ENCODE data around the gene CSE1L.

Gene CSE1L

DNA sequence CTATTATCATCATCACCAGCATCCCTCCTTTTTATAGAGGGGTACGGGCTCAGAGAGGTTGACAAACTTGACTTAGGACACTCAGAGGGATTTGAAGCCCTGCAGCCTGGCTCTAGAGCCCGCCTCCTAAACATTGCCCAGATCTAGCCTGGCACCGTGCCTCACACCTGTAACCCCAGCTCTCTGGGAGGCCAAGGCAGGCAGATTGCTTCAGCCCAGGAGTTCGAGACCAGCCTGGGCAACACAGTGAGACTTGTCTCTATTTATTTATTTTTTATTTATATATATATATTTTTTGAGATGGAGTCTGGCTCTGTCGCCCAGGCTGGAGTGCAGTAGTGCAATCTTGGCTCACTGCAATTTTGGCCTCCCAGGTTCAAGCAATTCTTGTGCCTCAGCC, 6.3 kb upstream of the CSE1L start:
- DNase-seq (ENCODE audit: low spot score) = no peak
- TF ChIP-seq, protein P1, sequence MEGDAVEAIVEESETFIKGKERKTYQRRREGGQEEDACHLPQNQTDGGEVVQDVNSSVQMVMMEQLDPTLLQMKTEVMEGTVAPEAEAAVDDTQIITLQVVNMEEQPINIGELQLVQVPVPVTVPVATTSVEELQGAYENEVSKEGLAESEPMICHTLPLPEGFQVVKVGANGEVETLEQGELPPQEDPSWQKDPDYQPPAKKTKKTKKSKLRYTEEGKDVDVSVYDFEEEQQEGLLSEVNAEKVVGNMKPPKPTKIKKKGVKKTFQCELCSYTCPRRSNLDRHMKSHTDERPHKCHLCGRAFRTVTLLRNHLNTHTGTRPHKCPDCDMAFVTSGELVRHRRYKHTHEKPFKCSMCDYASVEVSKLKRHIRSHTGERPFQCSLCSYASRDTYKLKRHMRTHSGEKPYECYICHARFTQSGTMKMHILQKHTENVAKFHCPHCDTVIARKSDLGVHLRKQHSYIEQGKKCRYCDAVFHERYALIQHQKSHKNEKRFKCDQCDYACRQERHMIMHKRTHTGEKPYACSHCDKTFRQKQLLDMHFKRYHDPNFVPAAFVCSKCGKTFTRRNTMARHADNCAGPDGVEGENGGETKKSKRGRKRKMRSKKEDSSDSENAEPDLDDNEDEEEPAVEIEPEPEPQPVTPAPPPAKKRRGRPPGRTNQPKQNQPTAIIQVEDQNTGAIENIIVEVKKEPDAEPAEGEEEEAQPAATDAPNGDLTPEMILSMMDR (IDR thresholded peaks at IDR 0.05; ENCODE audit: extremely low read depth, missing control alignments) = no peak

DNA sequence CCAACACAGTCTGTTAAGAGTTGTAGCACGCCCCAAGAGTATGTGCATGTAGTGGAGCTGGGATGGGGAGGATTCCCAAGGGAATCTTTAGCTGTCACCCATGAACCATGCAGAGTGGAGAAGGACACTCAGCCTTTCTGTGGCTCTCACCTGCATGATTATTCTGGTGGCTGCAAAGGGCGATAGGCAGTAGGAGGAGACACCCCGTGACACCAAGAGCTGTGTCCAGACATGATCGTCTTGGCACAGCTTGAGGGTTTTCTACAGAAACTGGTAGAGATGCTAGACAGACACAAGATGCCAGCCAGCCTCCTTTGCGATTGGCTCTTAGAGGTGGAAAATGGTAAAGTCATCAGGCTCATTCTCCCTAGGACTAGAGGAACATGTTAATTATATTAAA, 3.1 kb upstream of the CSE1L start:
- TF ChIP-seq, protein P1 (IDR thresholded peaks at IDR 0.05; ENCODE audit: extremely low read depth, missing control alignments) = no peak
- DNase-seq (ENCODE audit: low spot score) = no peak

DNA sequence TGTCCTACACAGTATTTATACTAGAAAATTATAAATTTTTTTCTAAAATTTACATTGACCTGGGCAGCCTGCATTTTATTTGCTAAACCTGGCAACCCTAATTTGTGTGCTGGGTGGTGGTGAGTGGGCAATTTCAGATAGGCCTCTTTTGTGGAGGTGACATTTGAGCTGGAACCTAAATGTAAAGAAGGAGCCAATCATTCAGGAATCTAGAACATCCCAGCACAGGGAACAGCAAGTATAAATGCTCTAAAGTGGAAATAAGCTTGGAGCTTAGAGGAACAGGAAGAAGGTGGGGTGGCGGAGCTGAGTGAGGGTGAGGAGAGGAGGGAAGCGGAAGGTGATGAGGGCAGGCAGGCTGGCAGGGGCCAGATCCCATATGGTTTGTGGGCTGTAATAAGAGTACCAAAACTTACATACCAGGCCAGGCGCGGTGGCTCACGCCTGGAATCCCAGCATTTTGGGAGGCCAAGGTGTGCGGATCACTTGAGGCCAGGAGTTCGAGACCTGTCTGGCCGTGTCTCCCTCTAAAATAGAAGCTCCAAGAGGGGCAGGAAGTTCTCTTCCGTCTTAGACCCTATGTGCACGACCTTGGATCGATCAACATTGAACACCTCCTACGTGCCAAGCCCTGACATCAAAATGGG, 549 bp upstream of the CSE1L start:
- DNase-seq (ENCODE audit: low spot score) = no peak
- TF ChIP-seq, protein P1 (IDR thresholded peaks at IDR 0.05; ENCODE audit: extremely low read depth, missing control alignments) = no peak

DNA sequence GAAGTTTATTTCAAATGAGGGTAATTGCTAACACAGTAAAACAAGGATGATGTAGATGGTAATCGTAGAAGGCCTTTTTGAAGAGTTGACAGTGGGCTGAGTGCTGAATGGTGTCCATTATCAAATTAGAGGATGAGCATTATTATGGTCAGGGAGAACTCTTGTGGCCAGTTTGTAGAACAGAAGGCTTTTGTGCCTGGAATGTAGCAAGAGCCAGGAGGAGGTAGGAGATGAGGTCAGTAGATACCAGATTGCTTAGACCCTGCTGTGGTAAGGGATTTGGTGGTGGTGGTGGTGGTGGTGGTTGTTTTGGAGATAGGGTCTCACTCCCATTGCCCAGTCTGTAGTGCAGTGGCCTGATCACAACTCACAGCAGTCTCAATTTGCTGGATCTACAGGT, 6.2 kb downstream of the CSE1L start:
- no peak for DNase-seq (ENCODE audit: low spot score)
- TF ChIP-seq, protein P1 (IDR thresholded peaks at IDR 0.05; ENCODE audit: extremely low read depth, missing control alignments) = no peak

DNA sequence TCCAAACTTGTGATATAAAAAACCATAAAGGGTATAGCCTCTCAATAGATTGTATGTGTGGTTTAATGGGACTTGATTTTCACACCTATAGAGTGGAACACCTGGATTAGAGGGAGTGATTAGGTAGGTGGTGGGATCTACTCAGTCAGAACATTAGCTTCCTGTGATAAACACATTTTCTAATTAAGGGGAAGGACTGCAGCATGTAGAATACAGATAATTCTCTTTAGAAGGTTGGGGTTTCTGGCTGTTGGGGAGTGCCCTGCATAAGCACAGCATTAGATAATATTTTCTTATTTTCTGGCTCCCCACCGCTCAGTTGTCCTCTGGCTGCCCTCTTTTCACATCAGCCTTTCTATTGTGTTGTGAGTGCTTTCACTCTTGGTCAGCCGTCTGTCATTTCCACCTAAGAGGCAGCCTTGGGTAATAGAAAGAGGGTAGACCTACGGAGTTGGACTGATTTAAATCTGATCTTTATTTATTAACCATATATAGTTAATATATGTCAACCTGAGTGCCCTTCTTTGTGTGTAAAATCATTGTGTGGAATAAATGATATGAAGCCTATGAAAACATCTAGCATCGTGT, 8.0 kb downstream of the CSE1L start:
- TF ChIP-seq, protein P1 (IDR thresholded peaks at IDR 0.05; ENCODE audit: extremely low read depth, missing control alignments) = no peak
- DNase-seq (ENCODE audit: low spot score) = peak; percentile 35

DNA sequence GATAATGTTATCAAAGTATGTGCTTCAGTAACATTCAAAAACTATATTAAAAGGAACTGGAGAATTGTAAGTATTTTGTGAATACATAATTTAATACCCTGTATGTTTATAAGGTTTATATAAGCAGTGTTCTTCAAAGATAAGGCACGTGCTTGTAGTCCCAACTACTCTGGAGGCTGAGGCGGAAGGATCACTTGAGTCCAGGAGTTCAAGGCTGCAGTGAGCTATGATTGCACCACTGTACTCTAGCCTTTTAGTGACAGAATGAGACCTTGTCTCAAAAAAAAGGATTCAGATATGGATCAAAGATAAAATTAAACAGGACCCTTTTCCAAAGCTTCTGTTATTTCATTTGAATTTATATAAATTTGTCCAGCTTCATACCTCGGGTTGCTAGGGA, 17.2 kb downstream of the CSE1L start:
- TF ChIP-seq, protein P1 (IDR thresholded peaks at IDR 0.05; ENCODE audit: extremely low read depth, missing control alignments) = no peak
- no peak for DNase-seq (ENCODE audit: low spot score)

DNA sequence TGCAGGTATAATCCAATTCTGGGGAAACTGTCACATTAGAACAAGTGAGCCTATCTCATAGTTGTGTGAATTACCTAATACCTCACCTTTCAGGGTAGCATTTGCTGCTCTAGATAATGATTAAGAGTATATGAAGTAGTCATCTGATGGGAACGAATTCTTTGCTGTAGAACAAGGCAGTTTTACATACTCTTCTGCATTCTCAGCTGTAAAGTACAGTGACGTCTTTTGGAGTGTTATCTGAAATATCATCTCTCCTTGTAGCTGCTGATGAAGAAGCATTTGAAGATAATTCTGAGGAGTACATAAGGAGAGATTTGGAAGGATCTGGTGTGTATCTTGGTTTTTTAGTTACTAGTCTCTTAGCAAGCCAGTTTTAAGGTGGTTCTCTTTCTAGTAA, 28.4 kb downstream of the CSE1L start:
- TF ChIP-seq, protein P1 (IDR thresholded peaks at IDR 0.05; ENCODE audit: extremely low read depth, missing control alignments) = no peak

More for the DNA sequence above, 28.4 kb downstream of the CSE1L start:
- DNase-seq (ENCODE audit: low spot score) = no peak
